Measurements from ENCODE around the gene TRIM45. TPM values are rescaled to one million over a fixed set of nuclear protein-coding genes. Genes with fewer than 3 reads are reported as not detected.

The TRIM45 gene
- total RNA-seq, 1 donor from 2014 or later: 50.9 TPM

DNA sequence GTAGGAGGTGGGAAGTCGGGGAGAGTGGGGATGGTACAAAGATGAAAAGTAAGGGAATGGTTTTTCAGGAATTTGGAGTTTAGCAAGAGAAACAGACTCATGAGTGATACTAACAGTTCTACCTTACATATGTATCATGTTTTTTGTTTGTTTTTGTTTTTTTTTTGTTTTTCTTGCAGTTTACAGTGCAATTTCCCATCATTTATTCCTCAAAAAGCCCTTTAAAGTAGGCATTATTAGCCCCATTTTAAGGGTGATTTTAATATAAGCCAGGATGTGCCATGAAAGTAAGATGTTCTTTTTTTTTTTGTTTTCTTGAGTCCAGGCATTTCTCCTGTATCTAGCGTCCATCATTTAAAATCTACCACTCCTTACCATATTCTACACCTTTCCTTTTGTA lies 13.8 kb upstream of the TRIM45 start:
- TF ChIP-seq, protein P1, sequence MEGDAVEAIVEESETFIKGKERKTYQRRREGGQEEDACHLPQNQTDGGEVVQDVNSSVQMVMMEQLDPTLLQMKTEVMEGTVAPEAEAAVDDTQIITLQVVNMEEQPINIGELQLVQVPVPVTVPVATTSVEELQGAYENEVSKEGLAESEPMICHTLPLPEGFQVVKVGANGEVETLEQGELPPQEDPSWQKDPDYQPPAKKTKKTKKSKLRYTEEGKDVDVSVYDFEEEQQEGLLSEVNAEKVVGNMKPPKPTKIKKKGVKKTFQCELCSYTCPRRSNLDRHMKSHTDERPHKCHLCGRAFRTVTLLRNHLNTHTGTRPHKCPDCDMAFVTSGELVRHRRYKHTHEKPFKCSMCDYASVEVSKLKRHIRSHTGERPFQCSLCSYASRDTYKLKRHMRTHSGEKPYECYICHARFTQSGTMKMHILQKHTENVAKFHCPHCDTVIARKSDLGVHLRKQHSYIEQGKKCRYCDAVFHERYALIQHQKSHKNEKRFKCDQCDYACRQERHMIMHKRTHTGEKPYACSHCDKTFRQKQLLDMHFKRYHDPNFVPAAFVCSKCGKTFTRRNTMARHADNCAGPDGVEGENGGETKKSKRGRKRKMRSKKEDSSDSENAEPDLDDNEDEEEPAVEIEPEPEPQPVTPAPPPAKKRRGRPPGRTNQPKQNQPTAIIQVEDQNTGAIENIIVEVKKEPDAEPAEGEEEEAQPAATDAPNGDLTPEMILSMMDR (IDR thresholded peaks at IDR 0.05; ENCODE audit: unreplicated experiment): no peak
- H3K9me3 Mint-ChIP-seq (ENCODE audit: low read depth): no peaks in the 10 kb centered on the region
- DNase-seq (ENCODE audit: low spot score, unreplicated experiment): no peak
- no peak overlapping the region for H3K4me3 Mint-ChIP-seq (ENCODE audit: low read depth)
- H3K27ac Mint-ChIP-seq: peak overlapping the region; percentile 59
- no peaks in the 10 kb centered on the region for H3K27me3 Mint-ChIP-seq
- peaks cover 11% of the 10 kb centered on the region for H3K4me1 Mint-ChIP-seq (ENCODE audit: low read depth)
- no peaks in the 10 kb centered on the region for H3K36me3 Mint-ChIP-seq (ENCODE audit: insufficient read depth)

DNA sequence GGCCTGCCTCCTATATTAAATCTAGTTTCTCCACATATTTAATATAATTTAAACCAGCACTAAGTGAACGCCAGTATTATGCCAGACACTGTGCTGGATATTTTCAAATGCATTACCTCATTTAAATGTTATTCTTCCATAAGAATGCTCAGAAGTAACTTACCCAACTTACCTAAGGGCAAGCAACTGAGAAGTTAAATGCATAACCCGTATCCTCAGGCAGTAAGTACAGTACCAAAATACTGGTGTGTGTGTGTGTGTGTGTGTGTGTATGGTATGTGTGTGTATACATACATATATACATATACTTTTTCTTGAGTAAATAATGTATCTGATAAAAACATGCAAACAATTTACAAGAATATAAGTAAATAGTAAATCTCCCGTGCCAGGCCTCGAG lies 9.0 kb upstream of the TRIM45 start:
- Mint-ChIP-seq H3K36me3 (ENCODE audit: insufficient read depth) (no peaks in the 10 kb centered on the region), H3K27me3 (peaks cover 5% of the 10 kb centered on the region), H3K27ac (no peak overlapping the region), H3K4me3 (ENCODE audit: low read depth) (no peak overlapping the region), H3K9me3 (ENCODE audit: low read depth) (no peaks in the 10 kb centered on the region), H3K4me1 (ENCODE audit: low read depth) (peaks cover 10% of the 10 kb centered on the region)
- TF ChIP-seq, protein P1 (IDR thresholded peaks at IDR 0.05; ENCODE audit: unreplicated experiment): no peak
- no peak for DNase-seq (ENCODE audit: low spot score, unreplicated experiment)

DNA sequence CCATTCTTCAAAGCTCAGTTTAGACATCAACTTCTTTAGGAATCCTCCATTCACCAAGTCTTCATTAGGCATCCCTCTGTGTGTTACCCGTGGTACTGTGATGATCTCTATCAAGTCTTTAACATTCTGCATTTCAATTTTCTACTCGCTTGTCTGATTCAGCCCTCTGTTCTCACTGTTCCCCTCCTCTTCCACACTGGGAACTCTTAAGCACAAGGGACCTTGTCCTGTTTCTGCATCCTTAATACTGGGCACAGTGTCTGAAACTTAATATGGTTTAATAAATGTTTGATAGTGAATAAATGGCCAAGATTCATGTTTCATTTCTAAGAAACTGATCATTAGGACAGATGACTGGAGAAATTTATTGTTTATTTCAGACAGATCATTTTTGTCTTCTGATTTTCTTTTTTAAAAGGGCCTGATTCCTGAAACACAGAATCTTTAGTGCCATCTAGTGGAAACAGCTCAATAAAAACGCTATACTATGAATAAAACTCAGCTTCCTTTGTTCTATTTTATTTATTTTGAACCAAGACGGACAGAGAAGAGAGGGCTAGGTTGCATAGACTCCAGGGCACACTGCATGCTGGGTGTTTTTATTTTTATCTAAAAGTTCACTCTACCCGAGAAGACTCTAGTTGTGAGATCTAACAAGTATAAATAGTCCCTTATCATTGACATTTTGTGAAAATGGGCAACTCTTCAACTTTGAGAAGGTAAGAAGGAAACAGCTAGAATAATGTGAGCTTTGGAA lies 7.0 kb upstream of the TRIM45 start:
- DNase-seq (ENCODE audit: low spot score, unreplicated experiment): no peak
- no peaks in the 10 kb centered on the region for H3K36me3 Mint-ChIP-seq (ENCODE audit: insufficient read depth)
- H3K27ac Mint-ChIP-seq: peak overlapping the region; percentile 61
- no peak overlapping the region for H3K4me3 Mint-ChIP-seq (ENCODE audit: low read depth)
- TF ChIP-seq, protein P1 (IDR thresholded peaks at IDR 0.05; ENCODE audit: unreplicated experiment): peak; percentile 47
- peaks cover 8% of the 10 kb centered on the region for H3K4me1 Mint-ChIP-seq (ENCODE audit: low read depth)
- no peaks in the 10 kb centered on the region for H3K9me3 Mint-ChIP-seq (ENCODE audit: low read depth)
- H3K27me3 Mint-ChIP-seq: peaks cover 5% of the 10 kb centered on the region

DNA sequence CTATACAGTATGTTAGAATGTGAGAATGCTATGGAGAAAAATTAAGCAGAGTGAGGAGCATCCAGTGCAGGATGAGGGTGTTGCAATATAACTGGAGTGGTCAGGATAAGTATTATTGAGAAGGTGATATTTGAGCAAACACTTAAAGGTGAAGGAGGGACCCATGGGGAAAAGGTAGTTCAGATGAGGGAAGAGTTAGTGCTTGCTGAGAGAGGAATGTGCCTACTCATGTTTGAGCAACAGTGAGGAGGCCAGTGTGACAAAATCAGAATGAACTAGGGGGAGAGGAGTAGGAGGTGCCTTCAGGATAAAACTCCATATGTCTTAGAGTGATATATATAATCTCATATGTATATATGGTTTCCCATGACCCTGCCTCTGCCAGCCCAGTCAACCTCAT lies 6.2 kb upstream of the TRIM45 start:
- TF ChIP-seq, protein P1 (IDR thresholded peaks at IDR 0.05; ENCODE audit: unreplicated experiment): no peak
- Mint-ChIP-seq H3K27ac (no peak overlapping the region), H3K36me3 (ENCODE audit: insufficient read depth) (no peaks in the 10 kb centered on the region), H3K9me3 (ENCODE audit: low read depth) (no peaks in the 10 kb centered on the region), H3K27me3 (peaks cover 5% of the 10 kb centered on the region), H3K4me3 (ENCODE audit: low read depth) (no peak overlapping the region), H3K4me1 (ENCODE audit: low read depth) (peaks cover 10% of the 10 kb centered on the region)
- no peak for DNase-seq (ENCODE audit: low spot score, unreplicated experiment)

DNA sequence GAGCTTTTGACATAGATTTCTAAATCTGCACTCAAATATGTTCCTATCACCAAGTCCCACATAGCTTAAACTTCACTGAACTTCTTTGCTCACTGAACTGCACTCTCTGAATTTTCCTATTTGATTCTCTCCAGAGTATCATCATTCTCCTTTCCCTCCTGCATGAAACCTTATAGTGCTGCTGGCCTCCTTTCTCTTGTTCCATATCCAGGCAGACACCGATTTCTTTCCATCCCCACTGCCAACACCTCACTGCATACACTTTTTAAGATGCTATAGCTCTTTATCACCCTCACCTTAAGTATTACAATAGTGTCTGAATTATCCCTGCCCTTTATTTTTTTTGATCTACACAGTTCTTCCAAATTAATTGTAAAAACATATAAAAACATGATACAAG lies 3.1 kb upstream of the TRIM45 start:
- no peak for DNase-seq (ENCODE audit: low spot score, unreplicated experiment)
- TF ChIP-seq, protein P1 (IDR thresholded peaks at IDR 0.05; ENCODE audit: unreplicated experiment): no peak
- Mint-ChIP-seq H3K36me3 (ENCODE audit: insufficient read depth) (no peaks in the 10 kb centered on the region), H3K27ac (no peak overlapping the region), H3K4me1 (ENCODE audit: low read depth) (peaks cover 23% of the 10 kb centered on the region), H3K4me3 (ENCODE audit: low read depth) (no peak overlapping the region), H3K27me3 (peaks cover 5% of the 10 kb centered on the region), H3K9me3 (ENCODE audit: low read depth) (no peaks in the 10 kb centered on the region)
